GM19035 (cell line): ENCODE measurements around the gene LRRC26.

Source experiments
- ATAC-seq: cut with Tn5 transposase; IDR thresholded peaks from one replicate; pipeline ENCODE4 v1.9.1; 2021; ENCODE audit not compliant: unreplicated experiment

The LRRC26 gene

DNA sequence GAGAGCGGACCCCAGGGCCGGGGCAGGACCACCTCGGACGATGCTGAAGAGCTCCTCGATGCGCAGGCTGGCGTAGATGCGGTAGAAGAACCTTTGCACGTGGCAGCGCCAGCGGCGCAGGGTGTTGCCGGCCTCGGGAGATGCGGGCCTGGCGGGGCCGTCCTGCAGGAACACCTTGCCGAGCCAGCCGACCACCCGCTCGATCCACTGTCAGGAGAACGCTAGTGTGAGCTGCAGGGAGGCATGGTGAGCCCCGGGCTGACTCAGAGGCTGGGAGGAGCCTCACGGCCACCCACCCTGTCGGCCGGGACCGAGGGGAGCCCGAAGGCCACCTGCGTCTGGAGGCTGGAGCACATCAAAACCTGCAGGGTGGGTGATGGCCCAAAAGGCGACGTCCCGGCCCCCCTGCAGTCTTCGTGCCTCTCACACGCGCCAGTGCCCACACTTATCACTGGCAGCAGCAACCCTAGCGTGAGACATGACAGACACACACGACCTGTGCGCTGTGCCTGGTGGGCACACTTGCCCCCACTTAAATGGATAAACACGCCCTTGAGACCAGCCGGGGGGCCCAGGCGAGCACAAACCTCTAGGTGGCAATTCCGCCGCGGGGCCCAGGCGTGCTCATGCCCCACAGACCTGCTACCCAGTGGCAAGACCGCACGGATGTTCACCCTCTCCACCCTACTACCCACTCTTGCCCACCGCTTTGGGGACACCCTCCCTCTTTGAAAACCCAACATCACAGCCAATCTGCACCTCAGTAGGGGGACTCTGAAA, 15.2 kb upstream of the LRRC26 start:
- ATAC-seq = no peak

DNA sequence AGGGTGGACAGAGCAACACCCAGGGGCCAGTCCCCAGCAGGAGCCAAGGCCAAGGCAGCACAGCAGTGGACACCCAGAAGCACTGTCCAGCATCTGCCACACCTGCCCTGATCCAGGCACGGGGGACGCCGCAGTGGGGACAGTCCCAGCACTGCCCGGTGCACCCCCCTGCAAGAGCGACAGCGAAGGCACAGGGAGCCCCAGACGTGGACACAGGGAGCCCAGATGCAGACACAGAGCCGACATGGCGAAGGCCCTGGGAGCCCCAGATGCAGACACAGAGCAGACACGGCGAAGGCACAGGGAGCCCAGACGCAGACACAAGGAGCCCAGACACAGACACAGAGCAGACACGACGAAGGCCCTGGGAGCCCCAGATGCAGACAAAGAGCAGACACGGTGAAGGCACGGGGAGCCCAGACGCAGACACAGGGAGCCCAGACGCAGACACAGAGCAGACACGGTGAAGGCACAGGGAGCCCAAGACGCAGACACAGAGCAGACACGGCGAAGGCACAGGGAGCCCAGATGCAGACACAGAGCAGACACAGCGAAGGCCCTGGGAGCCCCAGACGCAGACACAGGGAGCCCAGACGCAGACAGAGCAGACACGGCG, 14.2 kb upstream of the LRRC26 start:
- ATAC-seq = no peak

DNA sequence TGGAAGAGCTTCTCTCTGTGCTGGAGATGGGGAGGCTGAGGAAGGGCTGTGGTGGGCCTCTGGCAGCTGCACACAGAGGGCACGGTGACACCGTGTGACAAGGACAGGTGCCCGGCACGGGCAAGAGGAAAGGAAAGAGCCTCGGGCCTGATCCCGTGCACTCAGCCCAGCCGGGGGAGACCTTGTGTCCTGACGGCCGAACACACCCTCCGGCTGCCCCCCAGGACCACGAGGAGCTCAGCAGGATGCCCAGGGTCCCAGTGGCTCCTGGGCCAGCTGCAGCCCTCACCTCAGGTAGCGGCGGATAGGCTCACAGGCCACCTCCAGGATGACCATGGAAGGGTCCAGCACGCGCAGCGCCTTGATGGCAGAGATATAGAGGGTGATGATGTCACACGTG, 13.0 kb upstream of the LRRC26 start:
- ATAC-seq = no peak

DNA sequence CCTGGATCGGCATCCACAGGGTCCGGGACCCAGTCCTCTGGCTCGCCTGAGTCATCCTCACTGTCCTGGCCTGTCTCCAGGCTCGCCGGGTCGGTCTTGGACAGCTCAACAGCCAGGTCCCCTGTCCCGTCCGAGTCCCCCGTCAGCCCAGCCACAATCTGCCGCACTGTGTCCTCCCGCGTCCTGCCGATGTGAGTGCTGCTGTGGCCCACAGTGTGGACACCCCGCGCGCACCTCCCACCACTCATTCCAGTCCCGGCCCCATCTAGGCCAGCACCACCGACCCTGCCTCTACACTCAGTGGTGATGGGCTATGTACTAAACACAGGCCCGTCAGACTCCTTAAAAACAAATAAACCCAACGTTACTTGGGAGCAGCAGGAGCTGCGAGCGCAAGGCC, 11.8 kb upstream of the LRRC26 start:
- no peak for ATAC-seq

DNA sequence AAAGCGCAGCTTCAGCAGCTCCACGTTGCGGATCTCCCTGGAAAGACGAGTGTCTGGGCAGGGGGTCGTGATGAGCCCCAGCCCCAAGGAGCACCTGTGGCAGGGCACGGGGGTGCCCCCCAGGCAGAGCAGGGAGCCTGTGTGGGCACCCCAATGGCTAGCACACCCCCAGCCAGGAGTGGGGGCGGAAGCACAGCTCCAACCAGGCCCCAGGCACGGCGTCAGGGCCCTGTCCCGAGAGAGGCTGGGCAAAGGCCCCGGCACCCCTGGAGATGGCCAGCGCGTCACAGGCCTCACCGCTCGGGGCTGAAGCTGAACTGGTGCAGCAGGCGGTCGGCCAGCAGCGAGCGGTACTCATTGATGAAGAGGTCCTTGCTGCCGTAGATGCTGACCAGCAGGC, 10.6 kb upstream of the LRRC26 start:
- no peak for ATAC-seq

DNA sequence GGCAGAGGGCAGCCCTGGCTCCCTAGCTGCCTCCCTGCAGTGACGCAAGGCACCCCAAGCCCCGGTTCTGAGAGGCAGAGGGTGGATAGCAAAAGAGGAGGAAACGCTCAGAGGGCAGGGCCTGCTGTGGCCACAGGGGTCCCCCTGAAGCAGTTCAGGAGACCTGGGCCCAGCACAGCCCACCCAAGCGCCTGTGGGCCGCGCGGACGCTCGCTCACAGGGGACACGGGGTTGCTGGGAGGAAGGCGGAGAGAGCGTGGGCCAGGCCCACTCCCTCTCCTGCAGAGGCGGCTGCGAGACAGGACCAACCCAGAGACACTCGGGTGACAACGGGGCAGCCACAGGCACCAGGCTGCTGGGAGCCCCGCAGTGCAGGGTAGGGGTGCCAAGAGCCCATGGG, 9.9 kb upstream of the LRRC26 start:
- ATAC-seq = no peak

DNA sequence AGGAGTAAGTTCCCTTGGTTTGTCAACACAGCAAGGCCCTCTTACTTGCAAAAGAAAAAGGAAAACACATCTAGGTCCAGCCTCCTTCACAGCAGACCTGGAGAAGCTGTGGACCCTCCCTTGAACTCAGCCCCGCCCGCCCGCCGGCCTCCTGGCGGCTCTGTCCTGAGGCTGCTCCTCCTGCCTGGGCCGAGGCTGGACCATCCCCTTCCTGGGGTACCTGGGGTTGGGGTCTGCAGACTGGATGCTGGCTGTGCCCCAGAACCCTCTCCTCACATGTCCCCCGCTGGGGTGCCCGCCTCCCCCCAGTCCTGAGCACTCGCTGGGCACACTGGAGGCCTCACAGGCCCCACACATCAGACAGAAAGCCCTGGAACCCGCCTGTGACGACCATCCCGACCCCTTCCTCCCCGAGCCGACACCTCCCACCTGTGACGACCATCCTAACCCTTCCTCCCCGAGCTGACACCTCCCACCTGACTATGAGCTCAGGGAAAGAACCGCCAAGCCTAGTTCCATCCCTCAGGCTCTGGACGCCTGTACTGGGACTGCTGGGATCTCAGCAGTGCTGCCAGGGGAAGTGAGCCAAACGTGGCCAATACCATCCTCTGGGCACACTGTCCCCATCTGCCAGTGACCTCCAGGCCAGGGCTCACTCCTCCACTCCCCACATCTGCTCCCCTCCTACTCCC, 9.2 kb upstream of the LRRC26 start:
- no peak for ATAC-seq

DNA sequence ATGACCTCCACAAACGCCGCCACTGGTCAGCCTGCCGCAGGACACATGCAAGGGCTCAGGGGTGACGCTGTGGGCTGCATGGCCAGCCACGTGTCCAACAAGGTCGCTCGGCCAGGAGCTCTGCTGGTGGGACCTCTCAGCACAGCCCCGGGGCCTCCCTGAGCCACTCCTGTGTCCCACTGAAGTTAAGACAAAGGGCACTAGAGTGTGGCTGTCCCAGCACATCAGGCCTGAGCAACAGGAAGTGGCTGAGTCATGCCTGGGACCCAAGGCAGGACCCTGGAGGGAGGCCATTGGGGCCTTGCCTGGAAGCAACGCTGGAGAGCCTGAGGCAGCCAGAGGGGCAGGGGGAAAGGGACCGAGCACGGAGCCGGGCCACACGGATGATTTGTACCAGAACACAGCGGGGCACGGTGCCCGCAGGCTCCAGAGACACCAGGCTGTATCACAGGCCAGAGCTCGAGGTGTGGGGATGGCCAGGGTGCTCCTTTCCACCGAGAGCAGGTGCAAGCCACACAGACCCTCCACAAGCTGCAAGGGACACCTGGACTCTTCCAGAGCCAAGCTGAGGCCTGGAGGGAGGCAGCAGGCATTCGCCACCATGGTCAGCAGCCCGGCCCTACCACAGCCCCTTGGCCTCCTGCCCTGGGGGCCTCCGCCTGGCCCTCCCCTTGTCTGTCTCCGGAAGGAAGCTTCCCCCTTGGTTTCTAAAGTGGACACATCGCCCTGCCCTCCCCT, 8.5 kb upstream of the LRRC26 start:
- no peak for ATAC-seq

DNA sequence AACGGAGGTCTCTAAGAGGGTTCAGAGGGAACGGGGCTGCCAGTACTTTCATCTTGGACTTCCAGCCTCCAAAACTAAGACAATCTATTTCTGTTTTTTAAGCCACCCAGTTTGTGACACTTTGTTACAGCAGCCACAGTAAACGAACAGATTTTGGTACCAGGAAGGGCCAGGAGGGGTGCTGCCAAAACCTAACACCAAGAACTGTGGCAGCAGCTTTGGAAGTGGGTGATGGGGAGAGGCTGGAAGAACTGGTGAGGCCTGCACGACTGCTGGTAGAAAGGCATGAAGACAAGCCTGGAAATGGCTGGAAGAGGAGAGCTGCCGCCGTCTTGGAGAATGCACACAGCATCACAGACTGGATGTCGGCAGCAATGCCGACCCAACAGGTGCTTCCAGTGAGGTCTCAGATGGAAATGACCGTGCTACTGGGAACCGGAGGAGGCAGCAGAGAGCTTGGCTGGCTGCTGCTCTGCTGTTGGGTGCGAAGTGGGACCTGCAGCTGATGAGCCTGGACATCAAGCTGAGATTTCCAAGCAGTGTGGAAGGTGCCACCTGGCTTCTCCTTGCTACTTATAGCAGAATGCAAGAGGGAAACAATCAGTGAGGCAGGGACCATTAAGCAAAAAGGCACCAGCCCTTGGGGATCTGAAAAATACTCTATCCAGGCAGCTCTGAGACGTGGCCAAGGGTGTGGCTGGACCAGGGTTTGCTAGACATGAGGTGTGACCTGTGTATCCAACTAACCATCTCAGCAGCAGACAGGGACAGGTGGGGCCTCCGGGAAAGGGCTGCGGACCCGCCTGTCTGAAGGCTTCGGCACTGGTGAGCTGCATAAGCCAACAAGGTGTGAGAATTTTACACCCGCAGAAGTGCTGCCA, 6.7 kb upstream of the LRRC26 start:
- no peak for ATAC-seq

DNA sequence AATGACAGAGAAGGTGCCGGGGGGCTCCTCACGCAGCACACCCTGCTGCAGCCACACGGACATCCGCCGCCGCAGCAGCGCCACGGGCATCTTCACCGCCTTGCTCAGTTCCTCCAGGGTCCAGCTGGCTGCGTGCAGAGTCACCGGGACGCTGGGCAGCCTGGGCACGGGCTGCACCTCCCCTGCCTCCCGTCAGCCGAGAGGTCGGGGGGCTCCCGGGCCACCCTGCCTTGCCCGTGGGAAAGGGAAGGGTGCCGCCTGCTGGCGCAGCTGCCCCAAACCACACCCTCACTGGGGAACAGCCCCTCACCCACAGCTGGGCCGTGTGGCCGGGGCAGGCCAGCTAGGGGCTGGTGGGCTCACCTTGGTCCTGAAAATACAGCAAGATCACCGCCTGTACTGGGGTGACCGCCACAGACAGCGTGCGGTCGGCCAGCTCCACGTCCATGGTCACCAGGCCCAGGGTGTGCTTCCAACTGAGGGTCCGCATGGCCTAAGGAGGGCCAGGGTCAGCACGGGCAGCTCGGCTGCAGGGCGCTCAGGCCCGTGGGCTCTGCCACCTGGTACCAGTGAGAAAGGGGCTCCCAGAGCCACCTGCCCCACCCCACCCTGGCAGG, 5.6 kb upstream of the LRRC26 start:
- no peak for ATAC-seq

DNA sequence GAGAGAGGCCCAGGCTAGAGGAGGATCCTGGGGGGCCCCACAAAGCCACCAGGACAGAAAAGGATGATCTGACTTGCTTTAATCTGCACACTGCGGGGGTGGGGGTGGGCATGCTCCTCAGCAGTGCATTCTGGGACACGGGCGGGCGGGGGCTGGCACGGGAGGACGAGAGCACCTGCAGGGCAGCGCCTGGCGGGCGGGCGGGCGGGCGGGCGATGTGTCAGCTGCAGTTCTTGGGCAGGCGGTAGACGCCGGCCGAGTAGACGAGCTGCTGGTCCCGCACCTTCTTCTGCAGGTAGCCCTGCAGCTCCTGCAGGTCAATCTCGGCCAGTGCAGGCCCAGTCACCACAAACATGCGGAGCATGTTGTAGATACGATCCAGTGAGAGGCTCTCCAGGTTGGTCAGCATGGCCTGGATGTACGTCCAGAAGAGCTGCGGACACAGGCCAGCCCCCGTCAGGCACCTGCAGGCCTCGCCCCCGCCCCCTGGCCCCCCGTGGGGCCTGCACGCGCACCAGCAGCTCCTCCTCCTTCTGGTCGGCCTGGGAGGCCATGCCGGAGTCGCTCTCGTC, 5.0 kb upstream of the LRRC26 start:
- no peak for ATAC-seq

DNA sequence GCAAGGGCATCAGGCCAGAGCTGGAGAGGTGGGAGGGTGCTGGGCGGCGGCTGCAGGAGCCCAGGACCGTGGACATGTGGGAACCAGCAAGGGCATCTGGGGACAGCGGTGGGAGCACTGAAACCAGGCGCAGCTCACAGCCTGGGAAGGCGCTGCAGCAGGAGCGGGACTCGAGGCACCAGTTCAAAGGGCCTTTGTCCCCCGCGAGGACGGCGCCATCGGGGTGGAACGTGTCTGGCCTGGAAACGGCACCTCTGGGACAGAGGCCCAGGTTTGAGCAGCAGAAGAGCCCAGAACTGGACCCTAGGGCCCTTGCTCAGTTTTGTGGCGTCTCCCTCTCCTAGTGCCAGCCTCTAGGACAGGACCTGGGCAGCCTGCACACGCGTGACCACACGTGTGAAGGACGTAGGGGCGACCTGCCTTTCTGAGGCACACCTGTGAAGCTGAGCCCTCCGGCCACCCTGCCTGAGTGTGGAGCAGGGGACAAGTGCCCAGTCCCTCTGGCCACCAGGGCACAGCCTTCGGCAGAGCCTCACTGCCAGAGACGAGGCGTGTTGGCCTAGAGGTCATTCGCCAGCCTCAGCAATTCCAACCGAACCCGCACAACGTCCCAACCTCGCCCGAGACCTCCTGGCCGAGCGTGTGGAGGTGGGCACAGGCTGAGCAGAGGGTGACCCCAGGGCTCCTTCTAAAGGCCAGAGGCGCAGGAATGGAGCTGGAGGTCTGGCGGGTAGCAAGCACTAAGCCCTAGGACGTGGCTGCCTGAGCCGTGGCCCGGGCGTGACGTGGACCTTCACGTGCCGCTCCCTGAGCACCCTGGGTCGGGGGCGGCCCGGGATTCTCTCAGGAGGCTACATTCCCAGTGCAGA, 4.2 kb upstream of the LRRC26 start:
- no peak for ATAC-seq

DNA sequence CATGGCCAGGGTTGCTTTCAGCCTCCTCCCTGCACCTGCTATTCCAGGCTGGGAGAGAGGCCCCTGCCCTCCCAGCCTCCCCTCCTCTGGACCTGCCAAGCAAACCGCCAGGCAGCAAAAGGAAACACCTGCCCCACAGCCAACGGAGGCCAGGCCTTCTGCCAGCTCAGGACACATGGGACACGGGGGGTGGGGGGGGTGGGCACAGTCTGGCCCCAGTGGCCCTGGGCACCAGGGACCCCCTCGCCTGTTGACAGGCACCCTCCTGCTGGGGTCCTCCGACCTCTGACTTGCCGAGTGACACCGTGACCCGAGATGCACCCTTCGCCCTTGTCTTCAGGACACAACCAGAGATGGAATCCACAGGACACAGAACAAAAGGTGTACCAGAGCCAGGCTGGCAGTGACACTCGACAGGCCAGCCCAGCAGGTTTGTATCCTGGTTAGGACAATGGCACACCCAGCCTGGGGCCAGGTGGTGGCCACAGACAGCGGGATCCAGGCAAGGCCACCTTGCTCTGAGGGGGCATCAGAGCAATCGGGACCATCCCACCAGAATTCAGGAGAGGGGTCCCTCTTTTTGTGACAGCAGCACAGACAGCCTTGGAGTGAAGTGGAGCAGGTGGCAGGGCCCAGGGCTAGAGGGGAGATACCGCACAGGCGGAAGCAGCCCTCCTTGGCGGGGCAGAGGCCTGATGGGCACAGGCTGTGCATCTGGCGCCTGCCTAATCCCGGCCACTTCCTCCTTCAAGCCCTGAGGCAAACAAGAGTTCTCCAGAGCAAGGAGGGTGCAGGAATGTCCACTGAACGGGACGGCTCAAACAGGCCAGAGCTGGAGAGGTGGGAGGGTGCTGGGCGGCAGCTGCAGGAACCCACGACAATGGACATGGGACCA, 3.3 kb upstream of the LRRC26 start:
- no peak for ATAC-seq

DNA sequence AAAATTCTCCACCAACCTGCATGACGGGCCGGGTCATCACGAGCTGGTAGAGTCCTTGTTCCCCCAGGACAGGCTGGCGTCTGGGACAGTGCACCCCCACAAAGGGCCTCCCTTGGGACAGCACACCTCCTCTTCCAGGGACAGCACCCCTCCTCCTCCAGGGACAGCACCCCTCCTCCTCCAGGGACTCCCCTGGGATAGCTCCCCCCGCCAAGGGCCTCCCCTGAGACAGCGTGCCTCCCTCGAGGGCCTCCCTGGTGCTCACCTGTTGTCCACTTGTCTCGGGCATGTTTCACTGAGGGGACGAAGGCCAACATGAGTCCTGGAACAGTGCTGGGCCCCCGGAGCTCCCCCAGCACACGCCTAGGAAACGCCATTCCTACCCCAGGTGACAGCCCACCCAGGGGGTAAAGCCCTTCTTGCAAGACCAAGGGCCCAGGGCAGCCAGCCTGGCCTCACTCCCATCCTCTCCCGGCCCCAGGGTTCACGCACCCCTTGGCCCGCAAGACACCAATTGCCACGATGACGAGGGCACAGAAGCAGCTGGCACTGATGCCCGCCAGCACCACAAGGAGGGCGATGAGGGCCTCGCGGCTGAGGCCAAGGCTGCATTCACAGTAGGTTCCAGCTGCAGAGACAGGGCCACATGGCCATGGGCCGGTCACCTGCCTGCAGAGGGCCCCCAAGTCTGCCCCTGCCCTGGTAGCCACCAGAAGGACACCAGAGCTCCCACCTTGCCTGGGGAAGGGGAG, 1.5 kb upstream of the LRRC26 start:
- no peak for ATAC-seq

DNA sequence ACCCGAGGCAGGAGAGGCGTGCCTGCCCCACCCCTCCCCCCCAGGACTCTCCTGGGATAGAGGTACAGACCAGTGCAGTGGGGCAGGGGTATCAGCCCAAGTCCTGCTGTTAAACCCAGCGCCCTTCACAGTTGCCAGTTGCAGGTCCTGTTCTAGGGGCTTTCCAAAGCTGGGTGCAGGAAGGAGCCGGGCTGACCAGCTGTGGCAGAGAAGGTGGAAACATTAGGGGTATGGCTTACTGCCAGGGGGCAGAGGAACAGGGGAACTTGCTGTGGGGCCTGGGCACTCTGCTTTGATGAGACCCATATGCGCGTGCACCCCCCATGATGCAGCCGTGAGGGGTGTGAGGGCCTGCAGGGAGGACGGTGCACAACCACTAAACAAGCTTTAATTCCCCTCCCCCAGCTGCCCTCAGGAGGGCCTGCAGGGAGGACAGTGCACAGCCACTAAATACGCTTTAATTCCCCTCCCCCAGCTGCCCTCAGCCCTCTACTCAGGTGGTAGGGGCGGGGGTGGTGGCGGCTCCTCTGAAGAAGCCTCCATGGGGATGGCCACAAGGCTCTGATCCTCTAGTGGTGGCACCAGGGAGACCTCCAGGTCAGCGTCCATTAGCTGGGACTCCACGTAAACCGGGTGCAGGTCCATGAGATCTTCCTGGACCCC, 766 bp upstream of the LRRC26 start:
- no peak for ATAC-seq
